K562 (cell line): ENCODE measurements around the gene SH3BGRL3. TPM values are rescaled to one million over a fixed set of nuclear protein-coding genes. Genes with fewer than 3 reads are reported as not detected.
A peak's percentile ranks its signal among the peaks of the same experiment; 100 is the strongest.
"Not testable (repeated sequence)": the region's sequence is repeated elsewhere in the genome, so short reads cannot be mapped to it uniquely, and the experiment has no call there.

Source experiments
- AFF1 ChIP-seq, 2 experiments: fragments of 450-650 bp; IDR thresholded peaks; 2 replicates each; pipeline ENCODE4 v1.6.1; 2018; ENCODE audit warnings: mild to moderate bottlenecking in 2 of 2, low read depth in 1 of 2; ENCODE audit not compliant: partially characterized antibody in 2 of 2
- ARID2 ChIP-seq: fragments of 450-650 bp; IDR thresholded peaks from 2 replicates; pipeline ENCODE4 v1.6.1; 2017; ENCODE audit warnings: antibody characterized with exemption, mild to moderate bottlenecking
- CEBPB ChIP-seq: fragments of 450-650 bp; IDR thresholded peaks from 2 replicates; pipeline ENCODE4 v1.6.1; 2016; ENCODE audit warnings: missing genetic modification characterization, missing compliant biosample characterization
- DMBX1 ChIP-seq: fragments of 250-450 bp; sonication (Bioruptor Pico); IDR thresholded peaks from 2 replicates; pipeline ENCODE4 v1.8.0; 2022; ENCODE audit warnings: inconsistent platforms, mild to moderate bottlenecking, moderate library complexity, borderline replicate concordance
- FOXK2 ChIP-seq, 2 experiments: fragments of 450-650 bp; IDR thresholded peaks in 1 of 2; conservative IDR thresholded peaks in 1 of 2; 2 replicates each; pipeline ENCODE4 v1.6.1; 2016; ENCODE audit warnings: low read depth in 2 of 2, mild to moderate bottlenecking in 1 of 2
- ID3 ChIP-seq, 2 experiments: fragments of 250-450 bp in 1 of 2; fragments of 450-650 bp in 1 of 2; sonication (Bioruptor Pico) in 1 of 2; IDR thresholded peaks; 2 replicates each; pipeline versions ENCODE4 v1.6.1 to v1.8.0; 2016 to 2021; ENCODE audit warnings: mild to moderate bottlenecking in 2 of 2, moderate library complexity in 2 of 2, missing compliant biosample characterization in 1 of 2, missing genetic modification characterization in 1 of 2
- JUND ChIP-seq, 2 experiments: IDR thresholded peaks; 2 replicates in 1 of 2; 3 replicates in 1 of 2; pipeline ENCODE4 v1.6.1; 2011; ENCODE audit warnings: borderline replicate concordance in 2 of 2, low read depth in 2 of 2, low read length in 2 of 2, improper control_type of control experiment in 1 of 2, missing biosample characterization in 1 of 2, missing genetic modification characterization in 1 of 2, missing genetic modification reagents in 1 of 2
- LCOR ChIP-seq: sonication (generic); formaldehyde crosslinking; IDR thresholded peaks from 2 replicates; pipeline ENCODE4 v1.8.0; 2022; ENCODE audit warnings: mild to moderate bottlenecking, missing genetic modification reagents
- LEF1 ChIP-seq: fragments of 450-650 bp; IDR thresholded peaks from 2 replicates; pipeline ENCODE4 v1.6.1; 2016; ENCODE audit warnings: mild to moderate bottlenecking
- MTA3 ChIP-seq: fragments of 450-650 bp; formaldehyde crosslinking; IDR thresholded peaks from 2 replicates; pipeline ENCODE4 v1.6.1; 2017; ENCODE audit warnings: mild to moderate bottlenecking, borderline replicate concordance
- NR2C2 ChIP-seq, 2 experiments: fragments of 200-800 bp in 1 of 2; sonication (Bioruptor generic) in 1 of 2; sonication (generic) in 1 of 2; formaldehyde crosslinking in 1 of 2; IDR thresholded peaks; 2 replicates each; pipeline versions ENCODE4 v1.6.1 to v1.8.0; 2016 to 2022; ENCODE audit warnings: mild to moderate bottlenecking in 1 of 2, missing compliant biosample characterization in 1 of 2, missing genetic modification characterization in 1 of 2, missing genetic modification reagents in 1 of 2
- PKNOX1 ChIP-seq: fragments of 450-650 bp; IDR thresholded peaks from 2 replicates; pipeline ENCODE4 v1.6.1; 2016
- POLR2AphosphoS5 ChIP-seq: IDR thresholded peaks from 2 replicates; pipeline ENCODE4 v1.6.1; 2011; ENCODE audit warnings: mild to moderate bottlenecking, low read depth, low read length, moderate library complexity; ENCODE audit not compliant: control insufficient read depth, insufficient read depth
- ZNF175 ChIP-seq: fragments of 200-800 bp; sonication (Bioruptor generic); IDR thresholded peaks from 2 replicates; pipeline ENCODE4 v1.6.1; 2016; ENCODE audit warnings: low read depth, mild to moderate bottlenecking, missing genetic modification characterization, missing compliant biosample characterization
- ZNF24 ChIP-seq: fragments of 450-650 bp; IDR thresholded peaks from 2 replicates; pipeline ENCODE4 v1.6.1; 2016
- ZNF639 ChIP-seq, 2 experiments: fragments of 200-800 bp in 1 of 2; sonication (Bioruptor generic) in 1 of 2; sonication (generic) in 1 of 2; formaldehyde crosslinking in 1 of 2; IDR thresholded peaks in 1 of 2; conservative IDR thresholded peaks in 1 of 2; 2 replicates each; pipeline versions ENCODE4 v1.5.0 to v1.6.1; 2016 to 2020; ENCODE audit warnings: missing compliant biosample characterization in 1 of 2, missing genetic modification characterization in 1 of 2, missing genetic modification reagents in 1 of 2
- polyA plus RNA-seq, 8 experiments: library from polyadenylated mRNA; depleted of rRNA in 4 of 8; stranded (reverse) in 5 of 8; unstranded in 3 of 8; fragments of >200 nt; fragmentation: Nextera tagmentation in 2 of 8; fragmentation: Illumina TruSeq in 1 of 8; extraction: Ambion mirVana in 2 of 8; extraction: Trizol in 1 of 8; gene quantifications; 2 replicates each; pipeline versions ENCODE4 v1.2.1 to v1.2.3, GENCODE V29; 2011 to 2014; ENCODE audit warnings: inconsistent platforms in 1 of 8, missing spikeins in 1 of 8
- total RNA-seq, 7 experiments: library from RNA; depleted of rRNA in 6 of 7; stranded (reverse); fragments of >200 nt in 6 of 7; fragmentation: Illumina TruSeq in 2 of 7; extraction: Trizol in 2 of 7; gene quantifications; 2 replicates each; pipeline versions ENCODE4 v1.2.1 to v1.2.3, GENCODE V29; 2011 to 2021; ENCODE audit warnings: low replicate concordance in 1 of 7

SH3BGRL3 gene
- total and polyA plus RNA-seq, 9 of the 15 experiments (the other 6 are each of a cell fraction or from before 2014, with no cell fraction given), result 30.3 to 140 (median 54.2) TPM

- TF ChIP-seq PKNOX1, result peak; percentile 40; the same call in 1 of the 2 replicates
- peak; percentile 75 for TF ChIP-seq ZNF175 (CRISPR knock-in tag)
- TF ChIP-seq CEBPB, result peak; percentile 17; the same call in 1 of the 2 replicates
- TF ChIP-seq AFF1 (IDR thresholded peaks at IDR 0.05; ENCODE audit: low read depth in 1 of 2, partially characterized antibody in 2 of 2), result peak in 1 of 2 experiments; percentile 43
- TF ChIP-seq LCOR (CRISPR knock-in tag), result peak; percentile 64; the same call in 1 of the 2 replicates
- TF ChIP-seq ARID2, result 0 out of 2 replicates have a peak, but pooled peaks have one; percentile 50
- peak; percentile 94 to 95 for TF ChIP-seq FOXK2 (conservative IDR thresholded peaks at IDR 0.05 in 1 of 2, IDR thresholded peaks at IDR 0.05 in 1 of 2; ENCODE audit: low read depth in 2 of 2)
- TF ChIP-seq DMBX1, result peak; percentile 73
- peak; percentile 48; the same call in 1 of the 2 replicates for TF ChIP-seq JUND (IDR thresholded peaks at IDR 0.05; ENCODE audit: borderline replicate concordance, low read depth, low read length)
- TF ChIP-seq JUND (tag; IDR thresholded peaks at IDR 0.05; ENCODE audit: borderline replicate concordance, low read depth, low read length), result peak; percentile 66; the same call in 2 of the 3 replicates
- 0 out of 2 replicates have a peak, but pooled peaks have one; percentile 55 for TF ChIP-seq MTA3
- peak; percentile 77 for TF ChIP-seq LEF1
- TF ChIP-seq POLR2AphosphoS5, result peak; percentile 28; the same call in 1 of the 2 replicates
- peak; percentile 48; the same call in 1 of the 2 replicates for TF ChIP-seq ZNF24
- peak in 1 of 2 experiments; percentile 48; a peak in 1 of 4 replicates for TF ChIP-seq ZNF639 (CRISPR knock-in tag; conservative IDR thresholded peaks at IDR 0.05 in 1 of 2, IDR thresholded peaks at IDR 0.05 in 1 of 2)
- TF ChIP-seq ID3, NR2C2 (CRISPR knock-in tag; IDR thresholded peaks at IDR 0.05): not testable (repeated sequence)
- TF ChIP-seq ID3 (tag; IDR thresholded peaks at IDR 0.05), result peak; percentile 68; the same call in 1 of the 2 replicates
- TF ChIP-seq NR2C2 (tag; IDR thresholded peaks at IDR 0.05), result peak; percentile 31; the same call in 1 of the 2 replicates
These were observed 28.3 kb downstream of the SH3BGRL3 start (continued) for GRCh38 chr1:26307966-26308899.
